Measurements from ENCODE around the gene NCKAP1. TPM values are rescaled to one million over a fixed set of nuclear protein-coding genes. Genes with fewer than 3 reads are reported as not detected.

Gene NCKAP1
- total RNA-seq, 1 experiment from 2014 or later: 115 TPM

DNA sequence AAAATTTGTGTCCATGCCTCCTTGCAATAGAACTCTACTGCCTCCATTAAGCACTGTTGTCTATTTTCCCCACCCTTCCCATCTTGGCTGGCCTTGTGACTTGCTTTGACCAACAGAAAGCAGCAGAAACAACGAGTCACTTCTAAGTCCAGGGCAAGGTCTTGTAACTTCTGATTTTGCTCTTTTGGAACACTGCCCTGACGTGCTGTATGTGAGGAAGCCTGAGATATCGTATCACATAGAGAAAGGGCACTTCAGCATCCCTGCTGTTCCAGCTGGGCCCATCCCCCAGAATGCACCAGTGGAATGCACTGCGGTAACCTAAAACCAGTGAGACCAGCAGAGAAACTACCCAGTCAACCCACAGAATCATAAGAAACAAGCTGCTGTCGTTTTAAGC, 28.1 kb downstream of the NCKAP1 start:
- BruUV-seq (replicated peaks): no TSS peak
- peaks cover 0 to 14% of the 10 kb centered on the region in 2 experiments; a peak in 2 of 4 replicates for H3K4me1 ChIP-seq (ENCODE audit: control insufficient read depth in 1 of 2, insufficient read depth in 2 of 2, low read length in 2 of 2)
- no peak overlapping the region for H3K27ac ChIP-seq (ENCODE audit: low read depth, low read length)
- RAD21 ChIA-PET (ENCODE audit: low non-redundant PET in 1 of 2, low total read pairs in 2 of 2, uncharacterized antibody in 2 of 2, unreplicated experiment in 2 of 2): no interaction called here
- CTCF ChIA-PET: no interaction called here
- ATAC-seq (peak; percentile 71), DNase-seq (ENCODE audit: low read depth, low spot score) (peak; percentile 28)
- no peak overlapping the region for H3K9ac ChIP-seq (ENCODE audit: low read length)
- H3K4me2 ChIP-seq (ENCODE audit: low read length): peak overlapping the region; percentile 32; the same call in 1 of the 2 replicates
- H3K79me2 ChIP-seq (ENCODE audit: insufficient read depth, low read length): peaks cover 97% of the 10 kb centered on the region
- H3K9me2 ChIP-seq (ENCODE audit: insufficient read depth): no peaks in the 10 kb centered on the region
- no peak overlapping the region for H3K4me3 ChIP-seq (replicated peaks in 1 of 2; ENCODE audit: low read depth in 1 of 2, low read length in 2 of 2)
- H3K9me3 ChIP-seq (ENCODE audit: control insufficient read depth in 1 of 2, insufficient read depth in 1 of 2, low read depth in 1 of 2, low read length in 2 of 2): no peaks in the 10 kb centered on the region
- no peak overlapping the region for H2AFZ ChIP-seq (ENCODE audit: low read depth, low read length, poor library complexity, severe bottlenecking)
- H4K20me1 ChIP-seq (ENCODE audit: insufficient read depth): peaks cover 21% of the 10 kb centered on the region; the same call in 1 of the 2 replicates
- H3K36me3 ChIP-seq (ENCODE audit: control insufficient read depth in 1 of 2, insufficient read depth in 2 of 2, low read length in 2 of 2): no peaks in the 10 kb centered on the region
- H3K27me3 ChIP-seq (ENCODE audit: insufficient read depth, low read length): no peaks in the 10 kb centered on the region
- intact Hi-C loops (cut with micrococcal nuclease): no loop called here
- TF ChIP-seq SRF (IDR thresholded peaks at IDR 0.05; ENCODE audit: low read depth) (no peak), SIN3A (IDR thresholded peaks at IDR 0.05; ENCODE audit: low read depth) (no peak), YY1 (IDR thresholded peaks at IDR 0.05; ENCODE audit: extremely low read depth, insufficient replicate concordance, low read depth, low read length) (no peak), ELF1 (IDR thresholded peaks at IDR 0.05; ENCODE audit: borderline replicate concordance, low read depth) (no peak), CBX3 (IDR thresholded peaks at IDR 0.05; ENCODE audit: low read depth) (no peak), EGR1 (IDR thresholded peaks at IDR 0.05; ENCODE audit: low read depth) (no peak)
- POLR2A ChIA-PET: interaction anchor here (1.3 kb wide), 1 partner anchor 11 kb away, joined by 4 read pairs; no protein-coding TSS in a partner anchor

DNA sequence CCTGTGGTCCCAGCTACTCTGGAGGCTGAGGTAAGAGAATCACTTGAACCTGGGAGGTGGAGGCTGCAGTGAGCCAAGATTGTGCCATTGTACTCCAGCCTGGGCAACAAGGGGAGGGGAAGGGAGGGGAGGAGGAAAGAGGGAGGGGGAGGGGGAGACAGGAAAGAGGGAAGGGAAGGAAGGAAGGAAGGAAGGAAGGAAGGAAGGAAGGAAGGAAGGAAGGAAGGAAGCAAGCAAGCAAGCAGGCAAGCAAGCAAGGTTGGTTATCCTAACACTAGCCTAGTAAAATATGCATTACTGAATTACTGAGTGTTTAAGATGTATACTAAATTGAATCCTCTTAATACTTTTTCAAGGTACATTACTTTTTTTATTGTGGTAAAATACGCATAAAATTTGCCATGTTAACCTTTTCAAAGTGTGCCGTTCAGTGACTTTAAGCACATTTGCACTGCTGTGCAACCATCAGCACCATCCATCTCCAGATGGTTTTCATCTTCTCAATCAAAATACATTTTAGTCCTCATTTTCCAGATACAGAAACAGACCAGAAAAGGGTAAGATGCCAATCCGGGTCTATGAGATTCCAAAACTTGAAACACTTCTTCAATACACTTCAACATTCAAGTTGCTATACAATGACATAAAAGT, 28.9 kb downstream of the NCKAP1 start:
- H3K36me3 ChIP-seq (ENCODE audit: control insufficient read depth in 1 of 2, insufficient read depth in 2 of 2, low read length in 2 of 2): no peaks in the 10 kb centered on the region
- POLR2A ChIA-PET: no interaction called here
- no peak overlapping the region for H3K27ac ChIP-seq (ENCODE audit: low read depth, low read length)
- H3K9me3 ChIP-seq (ENCODE audit: control insufficient read depth in 1 of 2, insufficient read depth in 1 of 2, low read depth in 1 of 2, low read length in 2 of 2): no peaks in the 10 kb centered on the region
- RAD21 ChIA-PET (ENCODE audit: low non-redundant PET in 1 of 2, low total read pairs in 2 of 2, uncharacterized antibody in 2 of 2, unreplicated experiment in 2 of 2): interaction anchor here in 1 of 2 experiments (0.6 kb wide), 1 partner anchor 115 kb away, joined by 3 read pairs; the partner anchor contains the start of gene NUP35
- peaks cover 0 to 14% of the 10 kb centered on the region in 2 experiments; a peak in 2 of 4 replicates for H3K4me1 ChIP-seq (ENCODE audit: control insufficient read depth in 1 of 2, insufficient read depth in 2 of 2, low read length in 2 of 2)
- no peak for DNase-seq (ENCODE audit: low read depth, low spot score)
- no TSS peak for BruUV-seq (replicated peaks)
- H3K4me2 ChIP-seq (ENCODE audit: low read length): no peak overlapping the region
- intact Hi-C loops (cut with micrococcal nuclease): no loop called here
- H3K9ac ChIP-seq (ENCODE audit: low read length): no peak overlapping the region
- H2AFZ ChIP-seq (ENCODE audit: low read depth, low read length, poor library complexity, severe bottlenecking): no peak overlapping the region
- peaks cover 17% of the 10 kb centered on the region; the same call in 1 of the 2 replicates for H4K20me1 ChIP-seq (ENCODE audit: insufficient read depth)
- H3K4me3 ChIP-seq (replicated peaks in 1 of 2; ENCODE audit: low read depth in 1 of 2, low read length in 2 of 2): no peak overlapping the region
- H3K27me3 ChIP-seq (ENCODE audit: insufficient read depth, low read length): no peaks in the 10 kb centered on the region
- ATAC-seq: no peak
- no peaks in the 10 kb centered on the region for H3K9me2 ChIP-seq (ENCODE audit: insufficient read depth)
- TF ChIP-seq EZH2phosphoT487 (IDR thresholded peaks at IDR 0.05; ENCODE audit: borderline replicate concordance) (no peak), SRF (IDR thresholded peaks at IDR 0.05; ENCODE audit: low read depth) (no peak)
- TF ChIP-seq, protein P1, sequence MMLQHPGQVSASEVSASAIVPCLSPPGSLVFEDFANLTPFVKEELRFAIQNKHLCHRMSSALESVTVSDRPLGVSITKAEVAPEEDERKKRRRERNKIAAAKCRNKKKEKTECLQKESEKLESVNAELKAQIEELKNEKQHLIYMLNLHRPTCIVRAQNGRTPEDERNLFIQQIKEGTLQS (IDR thresholded peaks at IDR 0.05): no peak
- TF ChIP-seq, protein P2, sequence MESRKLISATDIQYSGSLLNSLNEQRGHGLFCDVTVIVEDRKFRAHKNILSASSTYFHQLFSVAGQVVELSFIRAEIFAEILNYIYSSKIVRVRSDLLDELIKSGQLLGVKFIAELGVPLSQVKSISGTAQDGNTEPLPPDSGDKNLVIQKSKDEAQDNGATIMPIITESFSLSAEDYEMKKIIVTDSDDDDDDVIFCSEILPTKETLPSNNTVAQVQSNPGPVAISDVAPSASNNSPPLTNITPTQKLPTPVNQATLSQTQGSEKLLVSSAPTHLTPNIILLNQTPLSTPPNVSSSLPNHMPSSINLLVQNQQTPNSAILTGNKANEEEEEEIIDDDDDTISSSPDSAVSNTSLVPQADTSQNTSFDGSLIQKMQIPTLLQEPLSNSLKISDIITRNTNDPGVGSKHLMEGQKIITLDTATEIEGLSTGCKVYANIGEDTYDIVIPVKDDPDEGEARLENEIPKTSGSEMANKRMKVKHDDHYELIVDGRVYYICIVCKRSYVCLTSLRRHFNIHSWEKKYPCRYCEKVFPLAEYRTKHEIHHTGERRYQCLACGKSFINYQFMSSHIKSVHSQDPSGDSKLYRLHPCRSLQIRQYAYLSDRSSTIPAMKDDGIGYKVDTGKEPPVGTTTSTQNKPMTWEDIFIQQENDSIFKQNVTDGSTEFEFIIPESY (IDR thresholded peaks at IDR 0.05; ENCODE audit: extremely low read depth, insufficient replicate concordance, low read length): no peak
- TF ChIP-seq, protein P3, sequence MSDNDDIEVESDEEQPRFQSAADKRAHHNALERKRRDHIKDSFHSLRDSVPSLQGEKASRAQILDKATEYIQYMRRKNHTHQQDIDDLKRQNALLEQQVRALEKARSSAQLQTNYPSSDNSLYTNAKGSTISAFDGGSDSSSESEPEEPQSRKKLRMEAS (IDR thresholded peaks at IDR 0.05): no peak
- TF ChIP-seq, protein P4, sequence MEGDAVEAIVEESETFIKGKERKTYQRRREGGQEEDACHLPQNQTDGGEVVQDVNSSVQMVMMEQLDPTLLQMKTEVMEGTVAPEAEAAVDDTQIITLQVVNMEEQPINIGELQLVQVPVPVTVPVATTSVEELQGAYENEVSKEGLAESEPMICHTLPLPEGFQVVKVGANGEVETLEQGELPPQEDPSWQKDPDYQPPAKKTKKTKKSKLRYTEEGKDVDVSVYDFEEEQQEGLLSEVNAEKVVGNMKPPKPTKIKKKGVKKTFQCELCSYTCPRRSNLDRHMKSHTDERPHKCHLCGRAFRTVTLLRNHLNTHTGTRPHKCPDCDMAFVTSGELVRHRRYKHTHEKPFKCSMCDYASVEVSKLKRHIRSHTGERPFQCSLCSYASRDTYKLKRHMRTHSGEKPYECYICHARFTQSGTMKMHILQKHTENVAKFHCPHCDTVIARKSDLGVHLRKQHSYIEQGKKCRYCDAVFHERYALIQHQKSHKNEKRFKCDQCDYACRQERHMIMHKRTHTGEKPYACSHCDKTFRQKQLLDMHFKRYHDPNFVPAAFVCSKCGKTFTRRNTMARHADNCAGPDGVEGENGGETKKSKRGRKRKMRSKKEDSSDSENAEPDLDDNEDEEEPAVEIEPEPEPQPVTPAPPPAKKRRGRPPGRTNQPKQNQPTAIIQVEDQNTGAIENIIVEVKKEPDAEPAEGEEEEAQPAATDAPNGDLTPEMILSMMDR (IDR thresholded peaks at IDR 0.05 in 2 of 3, conservative IDR thresholded peaks at IDR 0.05 in 1 of 3; ENCODE audit: borderline replicate concordance in 1 of 3, insufficient read depth in 1 of 3, low read depth in 2 of 3, low read length in 2 of 3): no peak
- CTCF ChIA-PET: no interaction called here
- peaks cover 97% of the 10 kb centered on the region for H3K79me2 ChIP-seq (ENCODE audit: insufficient read depth, low read length)
